Transverse colon (tissue), 4 donors: ENCODE measurements around the gene ANP32B. TPM values are rescaled to one million over a fixed set of nuclear protein-coding genes. Genes with fewer than 3 reads are reported as not detected.
A peak's percentile ranks its signal among the peaks of the same experiment; 100 is the strongest.

Experiments used
- DNase-seq: peaks from one replicate; pipeline ENCODE4 v3.0.0-alpha.2; 2019
- H3K27ac ChIP-seq, 4 donors: fragments of 200-600 bp; sonication (generic); 2 replicates each; pipeline ENCODE4 v1.5.1; 2016 to 2018; ENCODE audit warnings: inconsistent platforms in 4 of 4
- H3K27me3 ChIP-seq: fragments of 200-600 bp; sonication (generic); 2 replicates; pipeline ENCODE4 v1.5.1; 2017; ENCODE audit warnings: inconsistent platforms
- H3K36me3 ChIP-seq, 4 donors: fragments of 200-600 bp; sonication (generic); 2 replicates each; pipeline ENCODE4 v1.5.1; 2017 to 2019; ENCODE audit warnings: inconsistent platforms in 4 of 4
- H3K4me1 ChIP-seq, 4 donors: fragments of 200-600 bp; sonication (generic); 2 replicates each; pipeline ENCODE4 v1.5.1; 2017 to 2020; ENCODE audit warnings: inconsistent platforms in 4 of 4
- H3K4me3 ChIP-seq, 4 donors: fragments of 200-600 bp; sonication (generic); 1 replicate in 1 of 4; 2 replicates in 3 of 4; pipeline versions ENCODE4 v1.5.1 to v1.6.1; 2017 to 2019; ENCODE audit warnings: inconsistent platforms in 4 of 4
- H3K9me3 ChIP-seq, 2 donors: fragments of 200-600 bp; sonication (generic); 2 replicates each; pipeline ENCODE4 v1.5.1; 2017 to 2019; ENCODE audit warnings: inconsistent platforms in 2 of 2
- CTCF ChIP-seq, 5 experiments: fragments of 200-600 bp in 3 of 5; fragments of 450-650 bp in 2 of 5; sonication (generic) in 3 of 5; IDR thresholded peaks; 1 replicate in 2 of 5; 2 replicates in 3 of 5; pipeline ENCODE4 v1.5.1; 2016 to 2017; ENCODE audit warnings: antibody characterized with exemption in 5 of 5, inconsistent platforms in 3 of 5, mild to moderate bottlenecking in 2 of 5, moderate library complexity in 1 of 5
- EP300 ChIP-seq: sonication (generic); formaldehyde crosslinking; IDR thresholded peaks from one replicate; pipeline ENCODE4 v1.6.1; 2017; ENCODE audit warnings: antibody characterized with exemption, low read depth
- POLR2A ChIP-seq: fragments of 450-650 bp; IDR thresholded peaks from one replicate; pipeline ENCODE4 v1.6.1; 2016; ENCODE audit warnings: antibody characterized with exemption, mild to moderate bottlenecking, moderate library complexity
- POLR2AphosphoS5 ChIP-seq, 3 donors: sonication (generic); formaldehyde crosslinking; IDR thresholded peaks; one replicate each; pipeline ENCODE4 v1.6.1; 2016; ENCODE audit warnings: antibody characterized with exemption in 3 of 3
- WGBS, 2 donors: methylation state at CpG; one replicate each; pipeline ENCODE4 v1.1.5; 2018; ENCODE audit warnings: low coverage in 1 of 2; 5-methylcytosine and 5-hydroxymethylcytosine counted together
- in situ Hi-C, 4 donors: fragments of 200-750 bp; cut with MboI; loops; one replicate each; pipeline versions ENCODE4 v1.15.0 to v1.15.1; 2017; ENCODE audit warnings: low sequenced_read_pairs in 3 of 4, low pct_ligation_motif_present in 1 of 4, low pct_unique_long_range_greater_than_20kb in 1 of 4
- intact Hi-C: fragments of 100-400 bp; cut with DNase I; formaldehyde crosslinking; loops from one replicate; pipeline ENCODE4 v1.15.1; 2023; ENCODE audit warnings: low total_unique reads
- total RNA-seq, 4 donors: library from RNA; depleted of rRNA; stranded (reverse); fragments of >200 nt; gene quantifications; one replicate each; pipeline ENCODE4 v1.1.0, GENCODE V29; 2016

The ANP32B gene
- total RNA-seq, 4 donors from 2014 or later: 37.4 to 65.6 (median 43.0) TPM

- TF ChIP-seq CTCF (IDR thresholded peaks at IDR 0.05): no peak
- TF ChIP-seq POLR2AphosphoS5 (IDR thresholded peaks at IDR 0.05): peak in 2 of 3 donors; percentile 34 to 41
- H3K4me3 ChIP-seq: no peak overlapping the region
- H3K4me1 ChIP-seq: peaks cover 19 to 34% (median 27%) of the 10 kb centered on the region in 4 donors
- no peaks in the 10 kb centered on the region for H3K27me3 ChIP-seq
- H3K36me3 ChIP-seq: no peaks in the 10 kb centered on the region
- H3K9me3 ChIP-seq: no peaks in the 10 kb centered on the region
- WGBS, 2 donors: 61 to 64% methylated on average over 8 to 10 of the region's 10 CpGs
- in situ Hi-C loops (loop anchor here in 1 of 4 donors (25.0 kb wide), 1 partner anchor 106 kb away; no protein-coding TSS in a partner anchor), intact Hi-C loops (loop anchor here (5.0 to 10.0 kb wide), 3 partner anchors 54 to 76 kb away; partner anchors contain the start of genes NANS and TRMO)
- H3K27ac ChIP-seq: peak overlapping the region; percentile 13 to 100 (median 78)
- DNase-seq: peak; percentile 28
These were observed 2.0 kb upstream of the ANP32B start for GRCh38 chr9:97980918-97981845.

- H3K4me3 ChIP-seq: peak overlapping the region; percentile 74 to 98 (median 92)
- WGBS, 2 donors: 31 to 33% methylated on average over 10 to 15 of the region's 15 CpGs
- DNase-seq: no peak
These were observed 1.1 kb upstream of the ANP32B start for GRCh38 chr9:97981846-97982682.

GRCh38 chr9:97983589-97984187 lies 547 bp downstream of the ANP32B start:
- no peaks in the 10 kb centered on the region for H3K36me3 ChIP-seq
- H3K4me3 ChIP-seq: peak overlapping the region; percentile 88 to 98 (median 96)
- WGBS, 2 donors: 0% methylated on average over 3 of the region's 70 CpGs; no CpG with 5 or more reads in 1 of the 2 donors
- in situ Hi-C loops (loop anchor here in 1 of 4 donors (25.0 kb wide), 1 partner anchor 104 kb away; no protein-coding TSS in a partner anchor), intact Hi-C loops (loop anchor here (5.0 to 10.0 kb wide), 3 partner anchors 51 to 74 kb away; partner anchors contain the start of genes NANS and TRMO)
- peak; percentile 68 for DNase-seq
- no peak for TF ChIP-seq EP300
- TF ChIP-seq CTCF (IDR thresholded peaks at IDR 0.05): no peak
- no peak for TF ChIP-seq POLR2A
- no peak for TF ChIP-seq POLR2AphosphoS5 (IDR thresholded peaks at IDR 0.05)
- peak overlapping the region; percentile 97 to 100 (median 99) for H3K27ac ChIP-seq
- no peaks in the 10 kb centered on the region for H3K9me3 ChIP-seq
- peaks cover 28 to 59% (median 42%) of the 10 kb centered on the region in 4 donors for H3K4me1 ChIP-seq
- H3K27me3 ChIP-seq: no peaks in the 10 kb centered on the region

More at GRCh38 chr9:97981846-97982682, 1.1 kb upstream of the ANP32B start:
- Histone ChIP-seq H3K27ac (peak overlapping the region; percentile 97 to 100 (median 99)), H3K9me3 (no peaks in the 10 kb centered on the region), H3K36me3 (no peaks in the 10 kb centered on the region), H3K27me3 (no peaks in the 10 kb centered on the region), H3K4me1 (peaks cover 26 to 43% (median 34%) of the 10 kb centered on the region in 4 donors)
- intact Hi-C loops (loop anchor here (5.0 to 10.0 kb wide), 3 partner anchors 53 to 75 kb away; partner anchors contain the start of genes NANS and TRMO), in situ Hi-C loops (loop anchor here in 1 of 4 donors (25.0 kb wide), 1 partner anchor 105 kb away; no protein-coding TSS in a partner anchor)
- TF ChIP-seq POLR2AphosphoS5 (IDR thresholded peaks at IDR 0.05) (no peak), POLR2A (no peak), CTCF (IDR thresholded peaks at IDR 0.05) (no peak), EP300 (no peak)
